Fibroblast of villous mesenchyme (primary cell): Measurements from ENCODE around the gene CHRM2. TPM values are rescaled to one million over a fixed set of nuclear protein-coding genes. Genes with fewer than 3 reads are reported as not detected.

Experiments
- DNase-seq: peaks from one replicate; pipeline ENCODE4 v3.0.0-alpha.2; 2010; ENCODE audit warnings: low read depth
- H3K4me3 ChIP-seq: 2 replicates; pipeline ENCODE4 v1.5.1; 2011; ENCODE audit warnings: low read depth, mild to moderate bottlenecking, low read length
- CTCF ChIP-seq: IDR thresholded peaks from 2 replicates; pipeline ENCODE4 v1.5.1; 2012; ENCODE audit warnings: low read depth, mild to moderate bottlenecking, low read length; ENCODE audit not compliant: insufficient read depth
- total RNA-seq: library from RNA; depleted of rRNA; stranded (reverse); fragments of >200 nt; gene quantifications from 2 replicates; pipeline ENCODE4 v1.2.3, GENCODE V29; 2012

The CHRM2 gene
- total RNA-seq, 1 donor, result 28.9 TPM

GRCh38 chr7:136998495-136998894 lies 130.0 kb downstream of the CHRM2 start:
- no peak for TF ChIP-seq CTCF
- peak; percentile 47 for DNase-seq
- H3K4me3 ChIP-seq, result no peak overlapping the region

- no peak overlapping the region for H3K4me3 ChIP-seq
- no peak for DNase-seq
- no peak for TF ChIP-seq CTCF
Observed at GRCh38 chr7:137000621-137001020, 132.2 kb downstream of the CHRM2 start.

- DNase-seq, result peak; percentile 63
- TF ChIP-seq CTCF, result no peak
- no peak overlapping the region for H3K4me3 ChIP-seq
Observed at GRCh38 chr7:137001041-137001440, 132.6 kb downstream of the CHRM2 start.

GRCh38 chr7:137001478-137001877 lies 133.0 kb downstream of the CHRM2 start:
- DNase-seq, result no peak
- H3K4me3 ChIP-seq, result no peak overlapping the region
- TF ChIP-seq CTCF, result no peak

- no peak for DNase-seq
- no peak for TF ChIP-seq CTCF
- H3K4me3 ChIP-seq, result no peak overlapping the region
Observed at GRCh38 chr7:137003086-137003485, 134.6 kb downstream of the CHRM2 start.

- no peak for TF ChIP-seq CTCF
- no peak for DNase-seq
- H3K4me3 ChIP-seq, result no peak overlapping the region
Observed at GRCh38 chr7:137003566-137003965, 135.1 kb downstream of the CHRM2 start.

- no peak for TF ChIP-seq CTCF
- H3K4me3 ChIP-seq, result no peak overlapping the region
- DNase-seq, result no peak
Observed at GRCh38 chr7:137005873-137006272, 137.4 kb downstream of the CHRM2 start.
